SK-N-SH (cell line): ENCODE data around the gene DVL2. TPM values are rescaled to one million over a fixed set of nuclear protein-coding genes. Genes with fewer than 3 reads are reported as not detected.

Experiments
- CTCF ChIA-PET: fragments of 300-600, 350-600 bp; formaldehyde crosslinking; extraction: SDS; loops from one replicate; lab custom pipeline; 2021; lab: Yijun Ruan, JAX
- POLR2A ChIA-PET: fragments of 350-600 bp; sonication (Branson Sonifier 250); formaldehyde crosslinking; extraction: SDS; loops from one replicate; lab custom pipeline; 2020; ENCODE audit warnings: antibody characterized with exemption, inconsistent platforms; lab: Yijun Ruan, JAX
- DNase-seq: peaks from one replicate; pipeline ENCODE4 v3.0.0; 2012
- H2AFZ ChIP-seq: fragments of 200-600 bp; sonication (generic); 2 replicates; pipeline ENCODE4 v1.8.1; 2016; ENCODE audit warnings: antibody characterized with exemption, mild to moderate bottlenecking, low read depth
- H3F3A ChIP-seq: fragments of 200-600 bp; sonication (generic); replicated peaks from 2 replicates; pipeline ENCODE3; 2016; ENCODE audit warnings: antibody characterized with exemption, mild to moderate bottlenecking; ENCODE audit not compliant: insufficient read depth
- H3K27ac ChIP-seq, 2 experiments: fragments of 200-500 bp in 1 of 2; fragments of 200-600 bp in 1 of 2; sonication (Bioruptor generic) in 1 of 2; sonication (generic), shearing (Covaris generic) in 1 of 2; 2 replicates each; pipeline versions ENCODE4 v1.5.1 to v1.6.1; 2014 to 2016; ENCODE audit warnings: low read depth in 2 of 2, inconsistent platforms in 1 of 2, low read length in 1 of 2, mild to moderate bottlenecking in 1 of 2, mixed read lengths in 1 of 2
- H3K27me3 ChIP-seq: fragments of 200-600 bp; sonication (generic), shearing (Covaris generic); 2 replicates; pipeline ENCODE4 v1.6.1; 2016; ENCODE audit warnings: mixed run types; ENCODE audit not compliant: insufficient read depth
- H3K36me3 ChIP-seq, 2 experiments: fragments of 200-500 bp in 1 of 2; fragments of 200-600 bp in 1 of 2; sonication (Bioruptor generic) in 1 of 2; sonication (generic) in 1 of 2; replicated peaks in 1 of 2; 2 replicates each; pipeline versions ENCODE3 to v1.5.1; 2014 to 2016; ENCODE audit warnings: low read length in 1 of 2, mild to moderate bottlenecking in 1 of 2; ENCODE audit not compliant: insufficient read depth in 2 of 2, control insufficient read depth in 1 of 2
- H3K4me1 ChIP-seq, 2 experiments: fragments of 200-500 bp in 1 of 2; fragments of 200-600 bp in 1 of 2; sonication (Bioruptor generic) in 1 of 2; sonication (generic), shearing (Covaris generic) in 1 of 2; 2 replicates each; pipeline versions ENCODE4 v1.5.1 to v1.6.1; 2014 to 2016; ENCODE audit warnings: low read depth in 1 of 2, low read length in 1 of 2, mixed run types in 1 of 2; ENCODE audit not compliant: insufficient read depth in 2 of 2, control insufficient read depth in 1 of 2
- H3K4me2 ChIP-seq: fragments of 200-600 bp; sonication (generic), shearing (Covaris generic); 2 replicates; pipeline ENCODE4 v1.6.1; 2017; ENCODE audit warnings: mixed run types
- H3K4me3 ChIP-seq, 2 experiments: fragments of 200-500 bp in 1 of 2; fragments of 200-600 bp in 1 of 2; sonication (Bioruptor generic) in 1 of 2; sonication (generic), shearing (Covaris generic) in 1 of 2; 2 replicates each; pipeline versions ENCODE4 v1.5.1 to v1.8.1; 2014 to 2016; ENCODE audit warnings: low read depth in 2 of 2, inconsistent platforms in 1 of 2, low read length in 1 of 2, mild to moderate bottlenecking in 1 of 2, mixed read lengths in 1 of 2, moderate library complexity in 1 of 2
- H3K79me2 ChIP-seq: fragments of 200-600 bp; sonication (generic); 2 replicates; pipeline ENCODE4 v1.8.1; 2017; ENCODE audit warnings: mild to moderate bottlenecking; ENCODE audit not compliant: insufficient read depth
- H3K9ac ChIP-seq: fragments of 200-600 bp; sonication (generic); 2 replicates; pipeline ENCODE4 v1.6.1; 2017; ENCODE audit warnings: mixed run types
- H3K9me2 ChIP-seq: fragments of 200-600 bp; sonication (generic); 2 replicates; pipeline ENCODE4 v1.6.1; 2017; ENCODE audit warnings: mixed run types
- H3K9me3 ChIP-seq: fragments of 200-600 bp; sonication (generic); 2 replicates; pipeline ENCODE4 v1.6.1; 2017; ENCODE audit warnings: mixed run types, mild to moderate bottlenecking, moderate library complexity
- H4K20me1 ChIP-seq: fragments of 200-600 bp; sonication (generic); 2 replicates; pipeline ENCODE4 v1.6.1; 2017; ENCODE audit warnings: mild to moderate bottlenecking, mixed run types; ENCODE audit not compliant: insufficient read depth
- CHD2 ChIP-seq: fragments of 150-350 bp; IDR thresholded peaks from 2 replicates; pipeline ENCODE4 v1.6.1; 2018; ENCODE audit warnings: low read length; ENCODE audit not compliant: partially characterized antibody
- EZH2phosphoT487 ChIP-seq: fragments of 200-600 bp; sonication (generic); IDR thresholded peaks from 2 replicates; pipeline ENCODE4 v1.6.1; 2017; ENCODE audit warnings: low read depth, mixed run types, mild to moderate bottlenecking, antibody characterized with exemption, moderate library complexity, borderline replicate concordance
- GABPA ChIP-seq: IDR thresholded peaks from 2 replicates; pipeline ENCODE4 v1.4.0; 2012; ENCODE audit warnings: low read depth, mild to moderate bottlenecking
- JUND ChIP-seq: IDR thresholded peaks from 2 replicates; pipeline ENCODE4 v1.4.0; 2012
- MEF2A ChIP-seq: IDR thresholded peaks from 2 replicates; pipeline ENCODE4 v1.4.0; 2012; ENCODE audit warnings: low read depth, borderline replicate concordance
- RAD21 ChIP-seq: IDR thresholded peaks from 2 replicates; pipeline ENCODE4 v1.6.1; 2012; ENCODE audit warnings: mild to moderate bottlenecking, low read length
- USF2 ChIP-seq: fragments of 150-350 bp; IDR thresholded peaks from 2 replicates; pipeline ENCODE4 v1.6.1; 2017; ENCODE audit warnings: antibody characterized with exemption, low read length, low read depth, borderline replicate concordance
- YY1 ChIP-seq: IDR thresholded peaks from 2 replicates; pipeline ENCODE4 v1.4.0; 2012; ENCODE audit warnings: low read depth, mild to moderate bottlenecking
- WGBS: methylation state at CpG from one replicate; pipeline ENCODE4 v1.1.6; 2017; ENCODE audit warnings: low lambda C conversion rate; 5-methylcytosine and 5-hydroxymethylcytosine counted together
- polyA plus RNA-seq, 3 experiments: library from polyadenylated mRNA; depleted of rRNA; stranded (reverse); fragments of >200 nt; gene quantifications; 2 replicates each; pipeline ENCODE4 v1.2.3, GENCODE V29; 2012
- TF ChIP-seq, protein P1 (sequence below): IDR thresholded peaks from 2 replicates; pipeline ENCODE4 v1.6.1; 2012; ENCODE audit warnings: mild to moderate bottlenecking, low read depth, low read length, moderate library complexity

The DVL2 gene
- polyA plus RNA-seq, 1 of the 3 experiments (the other 2 are of a cell fraction) = 8.3 TPM

- no peak for TF ChIP-seq JUND
- TF ChIP-seq, protein P1, sequence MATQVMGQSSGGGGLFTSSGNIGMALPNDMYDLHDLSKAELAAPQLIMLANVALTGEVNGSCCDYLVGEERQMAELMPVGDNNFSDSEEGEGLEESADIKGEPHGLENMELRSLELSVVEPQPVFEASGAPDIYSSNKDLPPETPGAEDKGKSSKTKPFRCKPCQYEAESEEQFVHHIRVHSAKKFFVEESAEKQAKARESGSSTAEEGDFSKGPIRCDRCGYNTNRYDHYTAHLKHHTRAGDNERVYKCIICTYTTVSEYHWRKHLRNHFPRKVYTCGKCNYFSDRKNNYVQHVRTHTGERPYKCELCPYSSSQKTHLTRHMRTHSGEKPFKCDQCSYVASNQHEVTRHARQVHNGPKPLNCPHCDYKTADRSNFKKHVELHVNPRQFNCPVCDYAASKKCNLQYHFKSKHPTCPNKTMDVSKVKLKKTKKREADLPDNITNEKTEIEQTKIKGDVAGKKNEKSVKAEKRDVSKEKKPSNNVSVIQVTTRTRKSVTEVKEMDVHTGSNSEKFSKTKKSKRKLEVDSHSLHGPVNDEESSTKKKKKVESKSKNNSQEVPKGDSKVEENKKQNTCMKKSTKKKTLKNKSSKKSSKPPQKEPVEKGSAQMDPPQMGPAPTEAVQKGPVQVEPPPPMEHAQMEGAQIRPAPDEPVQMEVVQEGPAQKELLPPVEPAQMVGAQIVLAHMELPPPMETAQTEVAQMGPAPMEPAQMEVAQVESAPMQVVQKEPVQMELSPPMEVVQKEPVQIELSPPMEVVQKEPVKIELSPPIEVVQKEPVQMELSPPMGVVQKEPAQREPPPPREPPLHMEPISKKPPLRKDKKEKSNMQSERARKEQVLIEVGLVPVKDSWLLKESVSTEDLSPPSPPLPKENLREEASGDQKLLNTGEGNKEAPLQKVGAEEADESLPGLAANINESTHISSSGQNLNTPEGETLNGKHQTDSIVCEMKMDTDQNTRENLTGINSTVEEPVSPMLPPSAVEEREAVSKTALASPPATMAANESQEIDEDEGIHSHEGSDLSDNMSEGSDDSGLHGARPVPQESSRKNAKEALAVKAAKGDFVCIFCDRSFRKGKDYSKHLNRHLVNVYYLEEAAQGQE = no peak
- TF ChIP-seq EZH2phosphoT487 = no peak
- no peak for TF ChIP-seq MEF2A
- TF ChIP-seq RAD21 = peak; percentile 58; the same call in 1 of the 2 replicates
- TF ChIP-seq GABPA = no peak
- TF ChIP-seq, all 33 proteins: peak for 7
Measured at GRCh38 chr17:7213895-7214299, 20.4 kb downstream of the DVL2 start (continued).

DNA sequence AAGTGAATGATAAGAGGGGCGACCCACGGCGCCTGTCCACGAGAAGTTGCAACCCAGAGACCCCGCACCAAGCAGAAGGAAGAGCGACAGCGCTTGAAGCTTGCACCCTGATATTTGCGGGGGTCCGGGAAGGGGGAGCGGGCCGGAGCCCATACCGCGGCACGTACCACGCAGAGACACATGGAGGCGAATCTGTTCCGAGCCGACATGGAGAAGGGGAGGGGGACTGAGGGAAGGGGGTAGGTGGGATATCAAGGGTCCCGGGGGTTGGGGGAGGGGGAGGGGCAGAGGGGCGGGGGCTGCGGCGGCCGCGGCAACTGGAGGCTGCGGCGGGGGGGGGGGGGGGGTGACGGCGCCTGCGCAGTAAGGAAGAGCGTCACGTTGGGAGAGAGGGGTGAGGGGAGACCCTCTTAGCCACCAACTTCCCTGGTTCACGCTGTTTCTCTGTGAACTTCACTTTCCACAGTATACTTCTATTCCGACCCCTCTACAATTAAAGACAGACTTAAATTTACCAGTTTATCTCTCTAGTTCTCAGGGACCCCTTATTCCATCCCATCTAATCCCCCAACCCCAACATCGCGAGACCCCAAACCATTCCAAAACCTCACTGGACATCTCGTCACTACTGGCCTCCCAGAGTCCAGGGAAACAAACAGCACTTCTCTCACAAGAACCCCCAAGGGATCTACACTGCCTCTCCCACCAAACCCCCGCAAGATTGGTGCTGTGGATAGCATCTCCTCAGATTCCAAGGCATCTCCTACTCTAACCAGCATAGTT is 22.6 kb downstream of the DVL2 start:
- Histone ChIP-seq H3K4me2 (peak overlapping the region; percentile 10; the same call in 1 of the 2 replicates), H3K9me2 (no peaks in the 10 kb centered on the region), H3K4me1 (peaks cover 11 to 35% of the 10 kb centered on the region in 2 experiments; a peak in 3 of 4 replicates), H3K79me2 (peaks cover 63% of the 10 kb centered on the region), H2AFZ (no peak overlapping the region), H3K36me3 (no peaks in the 10 kb centered on the region), H3K9ac (no peak overlapping the region), H3K4me3 (peak overlapping the region in 1 of 2 experiments; percentile 40; a peak in 2 of 4 replicates), H3K27ac (peak overlapping the region in 1 of 2 experiments; percentile 39; a peak in 1 of 4 replicates), H4K20me1 (peaks cover 48% of the 10 kb centered on the region), H3F3A (peaks cover 31% of the 10 kb centered on the region), H3K9me3 (no peaks in the 10 kb centered on the region), H3K27me3 (no peaks in the 10 kb centered on the region)
- TF ChIP-seq USF2 (no peak), GABPA (no peak), YY1 (no peak), CHD2 (peak; percentile 79), JUND (no peak)
- ChIA-PET POLR2A (no interaction called here), CTCF (no interaction called here)
- peak; percentile 82 for DNase-seq
- 47% methylated on average over 29 of the region's 37 CpGs for WGBS
